WERI-Rb-1 (cell line): Measurements from ENCODE around the gene AUH.

ENCODE experiments used
- DNase-seq: peaks from one replicate; pipeline ENCODE4 v3.0.0-alpha.2; 2020
- H3K27ac ChIP-seq: fragments of 250-450 bp; sonication (Bioruptor Pico); 2 replicates; pipeline ENCODE4 v1.5.1; 2020; ENCODE audit warnings: mild to moderate bottlenecking, moderate library complexity
- H3K27me3 ChIP-seq: fragments of 250-450 bp; sonication (Bioruptor Pico); 2 replicates; pipeline ENCODE4 v1.5.1; 2021; ENCODE audit warnings: mild to moderate bottlenecking, low read depth, moderate library complexity; ENCODE audit not compliant: insufficient read depth, severe bottlenecking
- H3K36me3 ChIP-seq: fragments of 250-450 bp; sonication (Bioruptor Pico); 2 replicates; pipeline ENCODE4 v1.5.1; 2020; ENCODE audit warnings: mild to moderate bottlenecking, moderate library complexity
- H3K4me3 ChIP-seq: 2 replicates; pipeline ENCODE4 v1.5.1; 2011; ENCODE audit warnings: low read depth, mild to moderate bottlenecking, control low read depth, low read length
- H3K9me3 ChIP-seq: fragments of 250-450 bp; sonication (Bioruptor Pico); 2 replicates; pipeline ENCODE4 v1.5.1; 2021; ENCODE audit warnings: mild to moderate bottlenecking, moderate library complexity; ENCODE audit not compliant: severe bottlenecking
- TF ChIP-seq, protein P1 (sequence below): IDR thresholded peaks from 2 replicates; pipeline ENCODE4 v1.5.1; 2011; ENCODE audit warnings: low read depth, mild to moderate bottlenecking, control low read depth, inconsistent platforms, low read length

The AUH gene

DNA sequence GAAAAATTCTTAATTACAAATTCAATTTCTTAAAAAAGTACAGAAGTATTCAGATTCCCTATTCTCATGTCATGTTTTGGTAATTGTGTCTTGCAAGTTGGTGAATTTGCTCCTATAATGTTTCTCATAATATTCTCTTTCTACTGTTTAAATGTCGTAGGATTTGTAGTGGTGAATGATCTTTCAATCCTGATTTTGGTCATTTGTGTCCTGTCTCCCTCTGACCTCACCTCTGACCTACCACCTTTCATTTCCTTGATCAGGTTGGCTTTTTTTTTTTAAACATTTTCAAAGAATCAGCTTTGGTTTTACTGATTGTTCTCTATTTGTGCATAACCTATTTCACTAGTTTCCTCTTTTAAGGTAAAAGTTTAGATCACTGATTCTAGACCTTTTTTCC, 102.6 kb downstream of the AUH start:
- no peaks in the 10 kb centered on the region for H3K27me3 ChIP-seq
- no peaks in the 10 kb centered on the region for H3K36me3 ChIP-seq
- H3K4me3 ChIP-seq = no peak overlapping the region
- no peak overlapping the region for H3K27ac ChIP-seq
- DNase-seq = no peak
- H3K9me3 ChIP-seq = no peaks in the 10 kb centered on the region
- TF ChIP-seq, protein P1, sequence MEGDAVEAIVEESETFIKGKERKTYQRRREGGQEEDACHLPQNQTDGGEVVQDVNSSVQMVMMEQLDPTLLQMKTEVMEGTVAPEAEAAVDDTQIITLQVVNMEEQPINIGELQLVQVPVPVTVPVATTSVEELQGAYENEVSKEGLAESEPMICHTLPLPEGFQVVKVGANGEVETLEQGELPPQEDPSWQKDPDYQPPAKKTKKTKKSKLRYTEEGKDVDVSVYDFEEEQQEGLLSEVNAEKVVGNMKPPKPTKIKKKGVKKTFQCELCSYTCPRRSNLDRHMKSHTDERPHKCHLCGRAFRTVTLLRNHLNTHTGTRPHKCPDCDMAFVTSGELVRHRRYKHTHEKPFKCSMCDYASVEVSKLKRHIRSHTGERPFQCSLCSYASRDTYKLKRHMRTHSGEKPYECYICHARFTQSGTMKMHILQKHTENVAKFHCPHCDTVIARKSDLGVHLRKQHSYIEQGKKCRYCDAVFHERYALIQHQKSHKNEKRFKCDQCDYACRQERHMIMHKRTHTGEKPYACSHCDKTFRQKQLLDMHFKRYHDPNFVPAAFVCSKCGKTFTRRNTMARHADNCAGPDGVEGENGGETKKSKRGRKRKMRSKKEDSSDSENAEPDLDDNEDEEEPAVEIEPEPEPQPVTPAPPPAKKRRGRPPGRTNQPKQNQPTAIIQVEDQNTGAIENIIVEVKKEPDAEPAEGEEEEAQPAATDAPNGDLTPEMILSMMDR = no peak

DNA sequence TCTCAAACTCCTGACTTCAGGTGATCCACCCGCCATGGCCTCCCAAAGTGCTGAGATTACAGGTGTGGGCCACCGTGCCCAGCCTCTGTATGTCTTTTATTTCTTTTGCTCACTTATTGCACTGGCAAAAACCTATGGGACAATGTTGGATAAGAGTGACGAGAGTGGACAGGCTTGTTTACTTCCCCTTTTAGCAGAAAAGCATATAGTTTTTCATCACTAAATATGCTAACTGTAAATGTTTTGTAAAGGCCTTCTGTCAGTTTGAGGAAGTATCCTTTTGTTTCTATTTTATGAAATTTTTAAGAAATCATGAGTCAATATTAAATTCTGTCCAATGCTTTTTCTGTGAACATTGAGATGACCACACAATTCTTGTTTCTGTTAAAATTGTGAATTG, 103.3 kb downstream of the AUH start:
- H3K27me3 ChIP-seq = no peaks in the 10 kb centered on the region
- no peak overlapping the region for H3K27ac ChIP-seq
- H3K4me3 ChIP-seq = no peak overlapping the region
- DNase-seq = no peak
- H3K36me3 ChIP-seq = no peaks in the 10 kb centered on the region
- TF ChIP-seq, protein P1 = no peak
- H3K9me3 ChIP-seq = no peaks in the 10 kb centered on the region

- no peak for DNase-seq
- no peaks in the 10 kb centered on the region for H3K9me3 ChIP-seq
- no peak overlapping the region for H3K4me3 ChIP-seq
- no peaks in the 10 kb centered on the region for H3K27me3 ChIP-seq
- H3K36me3 ChIP-seq = no peaks in the 10 kb centered on the region
- TF ChIP-seq, protein P1 = no peak
- no peak overlapping the region for H3K27ac ChIP-seq
Measured at GRCh38 chr9:91256235-91256634, 105.5 kb downstream of the AUH start.

DNA sequence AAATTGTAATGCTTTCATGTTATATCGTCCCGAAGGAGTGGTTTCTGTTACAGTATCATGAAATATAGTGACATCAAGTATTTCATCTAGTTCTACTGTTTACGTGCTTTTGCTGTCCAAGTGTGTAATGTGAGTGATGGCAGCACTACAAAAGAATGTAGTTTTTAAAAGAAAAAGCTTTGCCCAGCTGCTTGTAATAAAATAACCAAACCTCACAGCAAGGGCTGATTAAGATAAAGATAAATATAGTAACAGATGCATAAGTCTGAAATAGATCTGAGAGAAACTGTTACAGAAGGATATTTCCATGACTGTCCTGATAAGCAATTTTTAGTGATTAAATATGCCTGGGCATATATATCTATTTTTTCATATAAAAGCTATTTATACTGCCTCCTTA, 106.4 kb downstream of the AUH start:
- no peak overlapping the region for H3K27ac ChIP-seq
- no peaks in the 10 kb centered on the region for H3K27me3 ChIP-seq
- no peaks in the 10 kb centered on the region for H3K9me3 ChIP-seq
- no peak overlapping the region for H3K4me3 ChIP-seq
- TF ChIP-seq, protein P1 = no peak
- DNase-seq = no peak
- no peaks in the 10 kb centered on the region for H3K36me3 ChIP-seq

DNA sequence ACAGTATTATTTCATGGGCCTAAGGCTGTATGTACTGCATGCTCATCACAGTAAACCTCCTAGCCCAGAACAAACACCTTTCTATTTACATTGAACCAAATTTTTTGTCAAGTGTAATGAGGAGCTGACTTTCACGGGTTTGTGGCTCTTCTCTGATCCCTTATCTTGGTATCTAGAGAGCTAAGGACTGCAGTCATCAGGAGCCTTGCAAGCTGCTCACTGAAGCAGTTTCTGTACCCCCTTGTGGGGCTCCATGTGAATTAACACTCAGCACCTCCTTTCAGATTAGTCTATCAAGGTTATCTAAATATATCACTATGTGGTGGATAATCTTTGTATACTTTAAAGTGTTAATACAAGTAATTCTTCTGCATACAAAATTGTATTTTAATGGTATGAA, 108.2 kb downstream of the AUH start:
- DNase-seq = no peak
- Histone ChIP-seq H3K27me3 (no peaks in the 10 kb centered on the region), H3K4me3 (no peak overlapping the region), H3K9me3 (no peaks in the 10 kb centered on the region), H3K27ac (no peak overlapping the region), H3K36me3 (no peaks in the 10 kb centered on the region)
- TF ChIP-seq, protein P1 = no peak

DNA sequence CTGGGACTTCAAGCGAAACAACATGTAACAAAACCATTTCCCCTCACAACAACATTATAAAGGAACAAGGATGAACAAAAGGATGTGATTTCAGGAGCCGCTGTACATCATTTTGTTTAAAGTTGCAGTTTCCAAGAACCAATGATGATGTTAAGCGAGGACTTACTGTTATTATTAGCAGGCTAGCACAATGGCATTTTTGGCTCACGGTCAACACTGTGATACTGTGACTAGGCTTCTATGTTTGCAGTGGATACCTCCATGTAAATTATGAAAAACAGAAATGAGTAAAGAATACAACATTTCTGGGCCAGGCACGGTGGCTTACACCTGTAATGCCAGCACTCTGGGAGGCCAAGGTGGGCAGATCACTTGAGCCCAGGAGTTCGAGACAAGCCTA, 113.0 kb downstream of the AUH start:
- no peaks in the 10 kb centered on the region for H3K9me3 ChIP-seq
- H3K4me3 ChIP-seq = no peak overlapping the region
- H3K27me3 ChIP-seq = no peaks in the 10 kb centered on the region
- H3K27ac ChIP-seq = no peak overlapping the region
- DNase-seq = no peak
- no peaks in the 10 kb centered on the region for H3K36me3 ChIP-seq
- TF ChIP-seq, protein P1 = no peak
